Gastroesophageal sphincter (tissue), 4 donors: ENCODE measurements around the gene ACSM3. TPM values are rescaled to one million over a fixed set of nuclear protein-coding genes. Genes with fewer than 3 reads are reported as not detected.

Experiments
- ATAC-seq: fragments of 150-250 bp; one replicate; pipeline ENCODE4 v1.9.1; 2016; ENCODE audit warnings: mild to moderate bottlenecking, moderate library complexity
- H3K27ac ChIP-seq, 4 donors: fragments of 200-600 bp; sonication (generic) in 3 of 4; 1 replicate in 3 of 4; 2 replicates in 1 of 4; pipeline ENCODE4 v1.5.1; 2016 to 2019
- H3K27me3 ChIP-seq: fragments of 200-600 bp; sonication (generic); one replicate; pipeline ENCODE4 v1.5.1; 2019
- H3K36me3 ChIP-seq, 2 donors: fragments of 200-600 bp; sonication (generic); one replicate each; pipeline ENCODE4 v1.5.1; 2019; ENCODE audit warnings: control low read depth in 1 of 2
- H3K4me1 ChIP-seq, 3 donors: fragments of 200-600 bp; sonication (generic); 1 replicate in 2 of 3; 2 replicates in 1 of 3; pipeline ENCODE4 v1.5.1; 2016 to 2019; ENCODE audit warnings: control low read depth in 2 of 3
- H3K4me3 ChIP-seq, 2 donors: fragments of 200-600 bp; sonication (generic); one replicate each; pipeline ENCODE4 v1.5.1; 2019; ENCODE audit warnings: mild to moderate bottlenecking in 1 of 2, moderate library complexity in 1 of 2
- H3K9me3 ChIP-seq, 3 donors: fragments of 200-600 bp; sonication (generic); one replicate each; pipeline ENCODE4 v1.5.1; 2017 to 2019; ENCODE audit warnings: control low read depth in 2 of 3
- CTCF ChIP-seq, 4 experiments: fragments of 200-600 bp in 2 of 4; fragments of 450-650 bp in 2 of 4; sonication (generic) in 1 of 4; IDR thresholded peaks; one replicate each; pipeline ENCODE4 v1.5.1; 2017 to 2019; ENCODE audit warnings: antibody characterized with exemption in 4 of 4, mild to moderate bottlenecking in 2 of 4, moderate library complexity in 2 of 4
- EP300 ChIP-seq: sonication (generic); formaldehyde crosslinking; IDR thresholded peaks from one replicate; pipeline ENCODE4 v1.6.1; 2017; ENCODE audit warnings: antibody characterized with exemption, mild to moderate bottlenecking
- POLR2A ChIP-seq, 2 donors: fragments of 450-650 bp; IDR thresholded peaks; one replicate each; pipeline ENCODE4 v1.6.1; 2017; ENCODE audit warnings: antibody characterized with exemption in 2 of 2, mild to moderate bottlenecking in 2 of 2, moderate library complexity in 1 of 2
- POLR2AphosphoS5 ChIP-seq: sonication (generic); formaldehyde crosslinking; IDR thresholded peaks from one replicate; pipeline ENCODE4 v1.6.1; 2017; ENCODE audit warnings: antibody characterized with exemption
- WGBS, 2 donors: methylation state at CpG; one replicate each; pipeline ENCODE4 v1.1.5; 2018; ENCODE audit warnings: low coverage in 1 of 2; 5-methylcytosine and 5-hydroxymethylcytosine counted together
- total RNA-seq, 4 donors: library from RNA; depleted of rRNA; stranded (reverse); fragments of >200 nt; gene quantifications; one replicate each; pipeline ENCODE4 v1.1.0, GENCODE V29; 2016

ACSM3 gene
- total RNA-seq, 4 donors from 2014 or later = 4.5 to 24.8 (median 6.8) TPM

GRCh38 chr16:20766294-20766693 lies 2.5 kb downstream of the ACSM3 start:
- H3K27me3 ChIP-seq = no peaks in the 10 kb centered on the region
- H3K36me3 ChIP-seq = no peaks in the 10 kb centered on the region
- no peak overlapping the region for H3K4me3 ChIP-seq
- TF ChIP-seq EP300 = no peak
- no peak for TF ChIP-seq CTCF (IDR thresholded peaks at IDR 0.05)
- TF ChIP-seq POLR2A (IDR thresholded peaks at IDR 0.05) = no peak
- TF ChIP-seq POLR2AphosphoS5 = no peak
- no peaks in the 10 kb centered on the region for H3K9me3 ChIP-seq
- no peak for ATAC-seq
- peaks cover 0 to 12% (median 0%) of the 10 kb centered on the region in 3 donors for H3K4me1 ChIP-seq
- H3K27ac ChIP-seq = no peak overlapping the region
- WGBS, 2 donors = 87 to 94% methylated on average over 4 to 5 of the region's 5 CpGs

GRCh38 chr16:20767577-20767976 lies 3.8 kb downstream of the ACSM3 start:
- H3K9me3 ChIP-seq = no peaks in the 10 kb centered on the region
- TF ChIP-seq POLR2A (IDR thresholded peaks at IDR 0.05) (no peak), POLR2AphosphoS5 (no peak), EP300 (no peak)
- no peaks in the 10 kb centered on the region for H3K27me3 ChIP-seq
- H3K4me1 ChIP-seq = peaks cover 0 to 12% (median 0%) of the 10 kb centered on the region in 3 donors
- H3K27ac ChIP-seq = no peak overlapping the region
- no peak for ATAC-seq
- no peaks in the 10 kb centered on the region for H3K36me3 ChIP-seq
- no peak overlapping the region for H3K4me3 ChIP-seq

GRCh38 chr16:20768121-20768520 lies 4.3 kb downstream of the ACSM3 start:
- H3K36me3 ChIP-seq = no peaks in the 10 kb centered on the region
- ATAC-seq = no peak
- 100% methylated on average over 1 of the region's 1 CpG for WGBS, 2 donors
- no peaks in the 10 kb centered on the region for H3K9me3 ChIP-seq
- no peaks in the 10 kb centered on the region for H3K27me3 ChIP-seq
- H3K4me3 ChIP-seq = no peak overlapping the region
- H3K27ac ChIP-seq = no peak overlapping the region
- TF ChIP-seq EP300 (no peak), POLR2A (IDR thresholded peaks at IDR 0.05) (no peak), CTCF (IDR thresholded peaks at IDR 0.05) (no peak), POLR2AphosphoS5 (no peak)
- peaks cover 0 to 9% (median 0%) of the 10 kb centered on the region in 3 donors for H3K4me1 ChIP-seq

GRCh38 chr16:20768818-20769217 lies 5.0 kb downstream of the ACSM3 start:
- ATAC-seq = no peak
- Histone ChIP-seq H3K36me3 (no peaks in the 10 kb centered on the region), H3K9me3 (no peaks in the 10 kb centered on the region), H3K4me3 (no peak overlapping the region), H3K27me3 (no peaks in the 10 kb centered on the region), H3K27ac (no peak overlapping the region), H3K4me1 (peaks cover 0 to 5% (median 0%) of the 10 kb centered on the region in 3 donors)
- TF ChIP-seq POLR2AphosphoS5 (no peak), EP300 (no peak), CTCF (IDR thresholded peaks at IDR 0.05) (no peak)
- WGBS, 2 donors = 91% methylated on average over 1 of the region's 1 CpG; no CpG with 5 or more reads in 1 of the 2 donors

GRCh38 chr16:20773679-20774078 lies 9.9 kb downstream of the ACSM3 start:
- 89 to 90% methylated on average over 3 of the region's 3 CpGs for WGBS, 2 donors
- Histone ChIP-seq H3K27ac (no peak overlapping the region), H3K27me3 (no peaks in the 10 kb centered on the region), H3K9me3 (no peaks in the 10 kb centered on the region), H3K36me3 (peaks cover 0 to 3% of the 10 kb centered on the region in 2 donors), H3K4me1 (no peaks in the 10 kb centered on the region), H3K4me3 (no peak overlapping the region)
- ATAC-seq = no peak
- no peak for TF ChIP-seq POLR2A (IDR thresholded peaks at IDR 0.05)
- TF ChIP-seq CTCF (IDR thresholded peaks at IDR 0.05) = no peak
- no peak for TF ChIP-seq POLR2AphosphoS5
- no peak for TF ChIP-seq EP300
